NK-92 treated with Interleukin-12 subunit alpha and Interleukin-12 subunit beta, amount 100 ng/mL, for 24 hours (cell line): Measurements from ENCODE around the gene P2RY12.

Experiments
- DNase-seq: peaks from one replicate; lab custom pipeline; 2025; lab: John Stamatoyannopoulos, UW

Gene P2RY12

DNA sequence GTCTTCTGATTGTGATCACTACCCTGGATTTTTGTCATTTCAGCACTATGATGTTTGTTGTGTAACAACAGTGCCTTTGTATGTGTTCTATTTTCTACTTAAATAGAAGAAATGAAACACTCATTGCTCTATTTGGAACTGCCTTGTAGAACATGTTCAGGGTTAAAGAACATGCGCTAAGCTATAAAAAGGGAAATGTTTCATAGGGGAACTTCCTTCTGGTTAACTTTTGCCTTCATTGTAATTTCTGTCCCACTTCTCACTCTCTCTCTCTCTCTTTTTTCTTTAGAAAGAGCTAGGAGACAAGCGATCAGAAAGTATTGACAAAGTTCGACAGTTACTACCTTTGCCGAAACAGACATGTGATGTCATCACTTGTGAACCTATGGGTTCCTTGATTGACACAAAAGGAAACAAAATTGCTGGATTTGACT lies at the start of gene P2RY12:
P2RY12 (minus strand) TSS at position 13 of the 434 bp plus-strand sequence. CDS start 45,908 bp downstream, outside the sequence.
- no peak for DNase-seq

DNA sequence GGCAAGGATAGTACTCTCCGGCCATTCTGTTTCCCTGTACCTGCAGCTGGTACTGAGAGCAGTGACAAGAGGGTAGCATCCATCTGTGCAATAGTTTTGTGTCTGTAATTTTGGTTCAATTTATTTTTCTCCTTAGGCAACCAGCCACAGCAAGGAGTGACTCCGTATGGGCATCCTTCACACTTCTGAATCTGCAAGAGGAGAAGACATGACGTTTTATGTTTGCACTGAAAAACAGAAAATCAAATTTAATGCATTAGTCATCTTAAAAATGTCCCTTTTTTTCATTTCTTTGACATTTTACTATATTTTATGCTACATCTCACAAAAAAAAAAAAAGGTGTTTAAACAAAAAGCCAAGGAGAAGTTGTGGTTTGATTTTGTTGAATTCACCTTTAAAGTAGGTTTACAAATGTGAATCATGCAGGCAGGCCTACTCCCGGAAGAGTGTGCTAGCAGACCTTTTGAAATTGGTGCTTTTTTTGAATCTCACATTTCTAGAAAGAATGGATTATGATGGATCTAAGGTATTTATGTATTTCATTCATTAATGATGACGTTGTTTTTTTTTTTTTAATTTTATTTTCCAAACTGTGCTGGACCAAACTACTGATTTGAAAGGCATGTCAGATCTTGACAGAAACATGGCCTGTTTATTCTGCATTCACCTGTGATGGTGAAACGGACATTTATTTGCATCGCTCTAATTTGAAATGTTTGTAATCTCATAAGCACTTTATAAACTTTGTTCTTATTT lies 48.2 kb upstream of the P2RY12 start:
- no peak for DNase-seq

GRCh38 chr3:151431940-151432339 lies 47.4 kb upstream of the P2RY12 start:
- DNase-seq = no peak

- no peak for DNase-seq
Observed at GRCh38 chr3:151430821-151431484, 46.4 kb upstream of the P2RY12 start.

- DNase-seq = no peak
Observed at GRCh38 chr3:151428386-151428785, 43.8 kb upstream of the P2RY12 start.

DNA sequence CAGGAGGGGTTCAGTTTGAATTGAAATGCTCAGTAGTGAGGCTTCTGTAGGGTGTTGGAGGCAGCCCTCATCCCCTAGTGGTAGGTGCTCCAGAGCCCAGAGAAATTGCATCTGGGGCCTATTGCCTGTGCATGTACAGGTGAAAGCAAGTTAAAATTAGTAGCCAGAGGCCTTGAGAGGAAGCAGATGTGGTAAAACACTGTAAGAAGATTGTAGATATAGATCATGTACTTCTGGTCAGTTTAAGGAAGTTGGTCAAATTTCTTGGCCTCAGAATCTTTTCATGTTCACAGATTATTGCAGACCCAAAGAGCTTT lies 41.7 kb upstream of the P2RY12 start:
- DNase-seq = no peak

- DNase-seq = no peak
Observed at GRCh38 chr3:151425627-151426340, 41.2 kb upstream of the P2RY12 start.

DNA sequence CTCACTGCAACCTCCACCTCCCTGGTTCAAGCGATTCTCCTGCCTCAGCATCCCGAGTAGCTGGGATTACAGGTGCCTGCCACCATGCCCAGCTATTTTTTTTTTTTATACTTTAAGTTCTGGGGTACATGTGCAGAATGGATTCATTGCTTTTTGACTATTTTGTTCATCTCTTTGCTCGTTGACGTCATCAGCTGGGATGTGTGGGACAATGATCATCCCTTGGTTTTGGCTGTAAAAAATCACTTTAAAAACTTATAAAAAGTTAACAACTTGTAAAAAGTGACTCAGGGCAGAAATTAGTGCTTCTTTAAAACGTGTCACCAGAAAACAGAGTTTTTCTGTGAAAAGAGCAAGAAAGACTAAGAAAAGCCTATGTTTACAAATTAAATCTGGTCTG lies 38.5 kb upstream of the P2RY12 start:
- no peak for DNase-seq

GRCh38 chr3:151421938-151422337 lies 37.4 kb upstream of the P2RY12 start:
- no peak for DNase-seq

- DNase-seq = no peak
Observed at GRCh38 chr3:151419806-151420205, 35.3 kb upstream of the P2RY12 start.

DNA sequence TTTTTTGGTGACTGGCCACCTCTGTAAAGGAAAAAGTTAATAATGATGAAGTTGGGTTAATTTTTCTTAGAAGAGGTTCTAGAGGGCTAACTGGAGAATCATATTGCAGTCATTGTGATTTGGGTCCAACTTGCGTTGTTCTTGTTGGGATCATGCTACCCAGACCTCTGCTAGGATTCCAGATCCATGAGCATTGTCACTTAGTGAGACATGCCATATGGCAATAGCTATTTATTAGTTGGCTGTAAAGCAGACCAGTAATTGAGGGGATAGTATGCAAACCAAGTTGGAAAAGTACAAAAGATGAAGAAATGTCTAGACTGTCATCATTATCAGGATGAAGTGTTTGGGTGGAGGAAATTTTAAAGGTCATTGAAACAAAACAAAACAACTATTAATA lies 30.7 kb upstream of the P2RY12 start:
- no peak for DNase-seq

- DNase-seq = no peak
Observed at GRCh38 chr3:151412989-151413388, 28.4 kb upstream of the P2RY12 start.

GRCh38 chr3:151410891-151411559 lies 26.5 kb upstream of the P2RY12 start:
- no peak for DNase-seq

DNA sequence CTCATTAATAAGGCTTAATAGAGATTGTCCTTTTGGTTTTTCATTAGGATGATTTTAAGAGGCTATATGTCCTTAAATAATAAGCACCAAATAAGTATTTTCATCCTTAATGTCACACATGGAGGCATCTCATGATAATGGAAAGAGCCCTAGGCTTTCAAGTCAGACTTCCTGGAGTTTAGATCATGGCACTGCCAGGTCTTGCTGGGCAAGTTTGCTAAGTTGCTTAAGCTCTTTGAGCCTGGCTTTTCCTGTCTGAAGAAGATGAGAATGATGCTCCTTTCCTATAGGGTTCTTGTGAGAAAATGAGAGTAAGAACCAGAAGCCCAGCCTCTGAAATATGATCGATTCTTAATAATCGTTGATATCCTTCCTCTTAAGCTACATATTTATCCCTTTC lies 23.4 kb upstream of the P2RY12 start:
- no peak for DNase-seq

GRCh38 chr3:151404316-151404715 lies 19.8 kb upstream of the P2RY12 start:
- no peak for DNase-seq

GRCh38 chr3:151403246-151403645 lies 18.7 kb upstream of the P2RY12 start:
- no peak for DNase-seq

- no peak for DNase-seq
Observed at GRCh38 chr3:151402349-151402748, 17.8 kb upstream of the P2RY12 start.

DNA sequence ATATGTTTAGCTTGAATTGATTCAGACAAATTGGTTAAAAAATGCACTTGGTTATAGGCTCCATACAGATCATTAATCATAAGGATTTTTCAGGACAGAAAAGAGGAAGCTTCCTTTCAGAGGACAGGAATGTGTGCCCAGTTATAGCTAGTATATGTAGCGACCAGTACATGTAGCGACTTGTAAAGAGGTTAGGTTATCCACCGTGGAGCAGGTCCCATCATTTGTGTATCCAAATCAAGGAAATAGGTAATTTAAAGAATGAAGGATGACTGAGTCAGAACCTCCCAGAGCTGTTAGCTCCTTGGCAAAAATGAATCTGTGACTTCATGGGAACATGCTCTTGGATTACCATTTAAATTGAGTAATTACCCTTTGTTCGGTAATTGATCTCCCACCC lies 15.8 kb upstream of the P2RY12 start:
- no peak for DNase-seq

DNA sequence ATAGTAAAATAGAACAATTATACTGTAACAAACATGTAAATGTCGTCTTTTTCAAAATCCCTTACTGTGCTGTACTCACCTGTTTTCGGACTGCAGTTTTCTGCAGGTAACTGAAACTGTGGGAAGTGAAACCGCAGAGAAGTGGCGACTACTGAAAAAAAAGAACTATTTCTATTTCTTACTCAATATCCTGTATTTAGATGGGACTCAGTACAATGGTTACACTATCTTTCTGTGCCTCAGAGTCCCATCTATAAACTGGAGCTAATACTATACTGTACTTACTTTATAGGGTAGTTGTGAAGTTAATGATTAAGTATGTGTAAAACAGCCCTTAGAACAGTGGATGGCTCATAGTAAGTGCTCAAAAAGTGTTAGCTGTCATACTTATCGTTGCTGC lies 14.3 kb upstream of the P2RY12 start:
- DNase-seq = no peak

- DNase-seq = no peak
Observed at GRCh38 chr3:151395806-151396205, 11.3 kb upstream of the P2RY12 start.

GRCh38 chr3:151394611-151395010 lies 10.1 kb upstream of the P2RY12 start:
- no peak for DNase-seq

- no peak for DNase-seq
Observed at GRCh38 chr3:151393941-151394340, 9.4 kb upstream of the P2RY12 start.
